HG03135 (cell line): ENCODE results near the gene EYA3.

Experiments used
- ATAC-seq: cut with Tn5 transposase; IDR thresholded peaks from one replicate; pipeline ENCODE4 v1.9.1; 2021; ENCODE audit warnings: mild to moderate bottlenecking, moderate library complexity; ENCODE audit not compliant: unreplicated experiment

Gene EYA3

DNA sequence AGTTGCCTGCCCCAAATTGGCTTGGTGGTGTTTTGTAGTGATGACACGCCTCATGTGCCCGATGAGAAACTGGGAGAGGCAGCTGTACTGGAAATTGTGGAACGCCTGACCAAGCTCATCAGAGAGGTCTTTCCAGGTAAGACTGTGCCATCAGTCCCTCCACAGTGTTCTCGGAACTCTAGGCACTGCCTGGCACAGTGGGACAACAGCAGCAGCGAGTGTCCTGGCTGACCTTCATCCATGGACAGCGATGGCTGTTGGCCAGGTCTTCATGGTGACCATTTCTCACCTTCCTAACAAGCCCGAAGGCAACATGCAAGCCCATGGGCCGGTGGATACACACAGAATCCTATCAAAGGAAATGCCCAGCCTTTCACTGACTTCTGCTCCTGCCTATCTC, 139.4 kb downstream of the EYA3 start:
- no peak for ATAC-seq

DNA sequence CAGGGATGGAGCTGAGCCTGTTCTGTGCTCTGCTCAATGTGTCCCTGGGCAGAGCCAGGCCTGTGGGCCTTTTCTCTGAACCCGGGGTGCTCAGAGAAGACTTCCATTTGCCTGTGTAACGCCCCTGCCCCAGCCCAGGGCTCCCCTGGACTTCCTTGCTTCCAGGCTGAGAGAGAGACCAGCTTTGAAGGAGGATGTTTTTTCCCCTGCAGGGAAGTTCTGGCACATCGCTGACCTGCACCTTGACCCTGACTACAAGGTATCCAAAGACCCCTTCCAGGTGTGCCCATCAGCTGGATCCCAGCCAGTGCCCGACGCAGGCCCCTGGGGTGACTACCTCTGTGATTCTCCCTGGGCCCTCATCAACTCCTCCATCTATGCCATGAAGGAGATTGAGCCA, 143.4 kb downstream of the EYA3 start:
- ATAC-seq: no peak

DNA sequence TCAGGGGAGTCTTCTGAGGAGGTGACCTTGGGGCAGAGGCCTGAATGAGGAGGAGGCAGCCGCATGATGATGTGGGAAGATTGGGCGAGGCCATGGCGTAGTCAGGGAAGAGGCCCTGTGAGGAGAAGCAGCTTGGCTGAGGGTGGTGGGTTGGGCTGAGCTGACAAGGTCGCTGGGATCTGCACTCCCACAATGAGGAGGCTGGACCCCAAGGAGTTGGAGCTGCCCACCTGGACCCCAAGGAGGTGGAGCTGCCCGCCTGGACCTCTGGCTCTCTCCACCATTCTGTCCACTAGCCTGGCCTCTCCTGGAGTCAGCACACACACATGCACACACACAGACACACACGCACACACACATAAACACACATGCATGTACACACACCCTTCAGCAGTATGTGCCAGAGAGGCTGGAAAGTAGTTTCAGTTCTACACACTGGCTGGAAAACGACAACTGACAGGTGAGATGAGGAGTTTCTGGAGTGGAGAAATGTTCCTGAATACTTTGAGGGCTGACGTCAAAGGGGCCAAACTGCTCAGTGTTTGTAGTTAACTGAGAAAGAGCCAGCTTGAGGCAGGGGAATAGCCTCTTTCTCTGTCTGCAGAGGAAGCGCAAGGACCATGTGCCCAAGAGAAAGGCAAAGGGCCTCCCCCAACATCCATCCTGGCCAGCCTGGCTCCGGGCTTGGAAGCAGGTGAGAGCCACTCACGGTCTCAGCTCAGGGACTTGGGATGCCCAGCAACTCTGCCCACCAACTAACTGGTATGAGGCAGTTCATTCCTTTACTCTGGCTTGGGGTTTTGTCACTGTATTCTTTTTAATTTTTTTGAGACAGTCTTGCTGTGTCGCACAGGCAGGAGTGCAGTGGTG, 146.5 kb downstream of the EYA3 start:
- ATAC-seq: no peak

DNA sequence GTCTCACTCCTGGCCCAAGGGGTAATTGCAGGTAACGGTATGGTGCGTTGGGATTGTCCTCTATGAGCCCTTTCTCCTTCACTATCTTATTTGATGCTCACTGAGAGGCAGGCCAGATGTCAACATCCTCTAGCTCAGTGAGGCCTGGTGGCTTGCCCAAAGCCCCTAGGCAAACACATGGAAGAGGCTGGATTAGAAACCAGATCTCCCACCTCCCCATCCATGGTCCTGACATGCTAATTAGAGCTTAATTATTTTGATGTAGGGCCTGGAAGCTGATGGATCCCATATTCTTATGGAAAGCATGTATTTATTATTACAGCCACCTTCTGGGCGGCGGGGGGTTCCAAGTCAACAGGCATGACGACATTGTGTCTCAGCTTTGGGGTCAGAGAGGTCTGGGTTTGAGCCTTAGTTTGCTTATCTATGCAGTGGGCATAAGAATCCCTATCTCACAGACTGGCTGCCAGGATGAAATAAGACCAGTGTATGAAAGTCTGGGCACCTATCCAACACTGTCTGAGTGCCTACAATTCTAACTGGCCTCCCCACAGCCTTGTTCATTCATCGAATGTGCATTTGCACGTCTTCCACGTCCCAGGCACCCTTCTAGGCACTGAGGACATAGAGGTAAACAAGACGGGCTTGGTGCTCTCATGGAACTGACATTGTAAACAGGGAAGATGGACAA, 147.4 kb downstream of the EYA3 start:
- ATAC-seq: no peak

DNA sequence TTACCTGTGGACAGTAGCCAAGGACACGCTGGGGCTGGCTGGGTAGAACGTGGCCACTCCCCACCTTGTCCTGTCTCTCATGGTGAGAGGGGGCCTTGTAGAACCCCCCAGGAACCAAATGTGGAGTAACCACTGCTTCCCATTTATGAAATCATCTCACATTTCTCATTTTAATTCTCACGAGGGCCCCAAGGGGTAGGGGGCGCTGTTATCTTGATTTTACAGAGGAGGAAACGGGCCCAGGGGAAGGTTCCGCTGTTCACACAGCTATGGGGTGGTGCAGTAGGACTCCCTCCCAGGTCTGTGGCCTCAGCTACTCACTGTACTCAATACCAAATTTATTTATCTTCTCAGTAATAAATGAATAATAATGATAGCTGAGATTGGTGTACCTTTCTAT, 148.1 kb downstream of the EYA3 start:
- ATAC-seq: no peak

DNA sequence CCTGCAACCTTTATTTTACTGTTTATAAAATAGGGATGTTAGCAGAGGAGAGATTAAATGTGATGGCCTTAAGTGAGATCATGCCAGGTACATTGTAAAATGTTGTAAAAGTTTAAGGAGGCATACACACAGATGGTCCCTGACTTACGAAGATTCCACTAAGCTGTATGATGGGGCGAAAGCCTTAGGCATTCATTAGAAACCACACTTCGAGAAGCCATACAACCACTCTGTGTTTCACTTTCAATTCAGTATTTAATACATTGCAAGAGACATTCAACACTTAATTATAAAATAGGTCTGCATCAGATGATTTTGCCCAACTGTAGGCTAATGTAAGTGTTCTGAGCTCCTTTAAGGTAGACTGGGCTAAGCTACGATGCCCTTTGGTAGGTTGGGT, 149.9 kb downstream of the EYA3 start:
- ATAC-seq: no peak

DNA sequence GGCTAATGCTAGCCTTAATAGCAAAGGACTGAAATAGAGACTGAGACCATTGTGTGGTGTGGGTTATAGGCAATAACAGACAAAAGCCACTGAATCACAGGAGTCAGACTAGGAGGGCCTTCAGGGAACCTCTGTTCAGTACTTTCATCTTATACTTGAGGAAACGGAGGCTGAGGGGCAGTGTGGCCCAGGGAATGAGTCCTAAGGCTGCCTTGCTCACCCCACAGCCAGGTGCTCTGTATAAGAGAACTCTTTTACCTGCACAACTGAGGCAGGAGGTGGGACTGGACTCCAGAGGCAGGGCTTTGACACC, 150.9 kb downstream of the EYA3 start:
- ATAC-seq: no peak

DNA sequence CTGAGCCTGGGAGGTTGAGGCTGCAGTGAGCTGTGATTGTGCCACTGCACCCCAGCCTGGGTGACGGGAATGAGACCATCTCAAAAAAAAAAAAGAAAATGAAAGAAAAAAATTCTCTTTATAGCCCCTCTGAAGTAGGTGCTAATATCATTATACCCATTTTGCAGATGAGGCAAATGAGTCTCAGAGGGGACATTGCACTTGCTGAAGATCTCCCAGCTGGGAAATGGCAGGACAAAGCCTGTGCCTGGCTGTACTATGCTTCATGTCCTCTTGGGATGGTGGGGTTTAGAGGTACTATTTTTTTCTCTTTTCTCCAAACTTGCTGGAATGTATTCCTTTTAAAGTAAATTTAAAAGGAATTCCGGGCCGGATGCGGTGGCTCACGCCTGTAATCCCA, 152.0 kb downstream of the EYA3 start:
- ATAC-seq: no peak

DNA sequence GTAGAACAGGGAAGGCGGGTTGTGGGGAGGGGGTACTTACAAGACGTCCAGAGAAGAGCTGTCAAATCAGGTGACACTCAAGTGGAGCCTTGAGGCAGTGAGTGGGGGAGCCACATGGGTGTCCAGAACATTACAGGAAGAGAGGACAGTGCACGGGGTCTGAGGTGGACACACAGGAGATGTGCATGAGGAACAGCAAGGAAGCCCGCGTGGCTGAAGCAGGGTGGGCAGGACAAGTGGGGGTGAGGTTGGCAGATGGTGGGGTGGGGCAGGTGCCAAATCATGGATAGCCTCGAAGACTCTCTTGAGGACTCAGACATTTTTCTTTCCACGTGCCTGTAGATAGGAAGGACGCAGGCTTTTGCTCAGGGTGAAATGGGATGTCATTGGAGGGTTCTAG, 152.7 kb downstream of the EYA3 start:
- ATAC-seq: no peak

DNA sequence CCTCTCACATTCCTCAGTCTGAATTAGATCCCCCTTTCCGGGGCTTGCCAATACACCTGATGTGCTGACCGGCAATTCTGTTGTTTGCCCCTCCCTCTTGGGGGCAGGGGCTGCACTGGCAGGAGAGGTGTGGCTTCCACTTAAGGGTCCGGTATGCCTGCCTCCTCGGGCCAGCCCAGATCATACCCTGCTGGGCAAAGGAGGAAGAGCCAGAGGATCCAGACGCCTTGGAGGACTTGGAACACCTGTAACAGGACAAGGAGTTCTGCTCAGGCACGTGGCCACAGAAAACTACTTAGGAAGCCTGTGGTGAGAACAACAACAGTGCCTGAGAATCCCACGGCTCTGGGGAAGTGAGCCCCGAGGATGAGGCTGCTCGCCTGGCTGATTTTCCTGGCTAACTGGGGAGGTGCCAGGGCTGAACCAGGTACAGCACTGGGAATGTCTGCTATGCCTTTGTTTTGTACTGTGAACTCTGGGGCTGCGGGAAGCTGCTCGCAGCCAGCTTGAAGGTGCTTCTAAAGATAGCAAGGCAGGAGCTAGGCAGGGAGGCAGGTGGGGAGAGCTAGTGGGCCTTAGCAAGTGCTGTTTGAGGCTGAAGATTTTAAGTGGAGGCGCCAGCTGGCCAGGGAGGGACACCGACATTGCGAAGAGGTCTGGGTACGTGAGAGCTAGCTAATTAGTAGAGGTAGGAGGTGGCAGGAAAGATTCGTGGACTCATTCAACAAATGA, 153.4 kb downstream of the EYA3 start, which contains the start of gene SMPDL3B:
Gene SMPDL3B (plus strand): TSS at position 183 of the 732 bp plus-strand sequence. CDS start 184 bp downstream, at position 367.
- no peak for ATAC-seq

DNA sequence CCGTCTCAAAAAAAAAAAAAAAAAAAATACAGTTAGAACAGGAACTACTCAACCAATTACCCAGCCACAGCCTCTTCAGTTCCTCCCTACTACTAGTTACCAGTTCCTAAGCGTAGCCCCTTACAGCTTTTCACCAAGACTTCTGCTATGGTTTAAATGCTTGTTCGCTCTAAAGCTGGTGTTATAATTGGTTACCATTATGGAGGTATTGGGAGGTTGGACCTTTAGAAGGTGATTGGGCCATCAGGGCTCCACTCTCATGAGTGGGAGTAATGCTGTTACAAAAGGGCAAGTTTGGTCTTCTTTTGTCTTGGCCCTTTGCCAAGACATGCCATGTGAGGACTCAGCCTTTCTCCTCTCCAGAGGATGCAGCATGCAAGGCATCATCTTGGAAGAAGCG, 156.7 kb downstream of the EYA3 start:
- no peak for ATAC-seq

DNA sequence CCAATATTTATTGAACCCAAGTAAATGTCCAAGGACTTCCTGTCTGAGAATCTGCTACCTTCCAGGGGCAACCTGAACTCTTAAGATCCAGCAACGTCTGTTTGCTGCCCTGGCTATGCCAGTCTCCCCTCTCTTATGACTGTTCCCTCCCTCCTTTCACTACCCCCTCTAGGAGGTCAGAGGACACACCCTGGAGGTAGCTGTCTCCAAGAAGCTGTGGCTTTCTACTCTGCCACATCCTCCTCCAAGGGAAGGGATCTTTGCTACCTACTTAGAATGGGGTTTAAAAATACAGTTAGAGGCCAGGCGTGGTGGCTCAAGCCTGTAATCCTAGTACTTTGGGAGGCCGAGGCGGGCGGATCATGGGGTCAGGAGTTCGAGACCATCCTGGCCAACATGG, 157.2 kb downstream of the EYA3 start:
- ATAC-seq: no peak

DNA sequence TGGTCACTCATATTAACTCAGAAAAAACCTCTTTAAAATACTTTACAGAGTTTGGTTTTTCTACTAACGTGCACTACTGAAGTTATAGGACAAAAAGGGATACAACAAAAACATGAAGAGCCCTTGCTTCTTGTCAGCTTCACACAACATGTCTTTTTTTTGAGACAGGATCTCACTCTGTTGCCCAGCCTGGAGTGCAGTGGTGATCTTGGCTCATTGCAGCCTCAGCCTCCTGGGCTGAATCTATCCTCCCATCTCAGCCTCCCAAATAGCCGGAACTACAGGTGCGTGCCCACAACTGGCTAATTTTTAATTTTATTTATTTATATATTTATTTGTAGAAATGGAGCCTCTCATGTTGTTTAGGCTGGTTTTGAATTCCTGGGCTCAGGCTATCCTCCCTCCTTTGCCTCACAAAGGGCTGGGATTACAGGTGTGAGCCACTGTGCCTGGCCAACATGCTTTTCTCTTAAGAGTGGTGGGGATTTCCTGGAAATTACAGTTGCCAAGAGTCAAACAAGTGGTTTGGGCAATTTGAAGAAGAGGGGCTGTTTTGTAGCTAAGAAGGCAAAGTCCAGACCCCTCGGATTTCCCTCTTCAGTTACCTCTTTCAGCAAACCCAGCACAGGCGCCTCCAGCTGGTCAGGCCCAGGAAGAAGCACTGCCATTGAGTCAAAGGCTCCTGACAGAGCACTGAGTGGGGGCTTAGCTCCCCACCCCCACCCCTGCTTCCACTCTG, 160.0 kb downstream of the EYA3 start:
- no peak for ATAC-seq

DNA sequence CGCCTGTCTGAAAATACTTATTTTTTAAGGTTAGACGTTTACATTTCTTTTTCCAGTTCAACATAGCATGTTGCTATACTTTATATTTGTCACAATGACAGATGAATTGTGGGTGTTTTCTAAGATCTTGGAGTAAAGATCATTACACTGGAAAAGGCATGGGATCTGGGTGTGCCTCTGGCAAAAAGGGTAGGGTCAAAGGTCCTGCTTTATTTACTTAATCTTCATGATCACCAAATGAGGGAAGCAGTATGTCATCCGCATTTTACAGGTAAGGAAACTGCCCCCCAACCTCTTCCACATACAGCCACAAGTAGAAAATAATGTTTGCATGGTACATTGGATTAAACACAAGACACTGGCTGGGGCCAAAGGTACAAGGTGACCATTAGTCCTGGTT, 166.1 kb downstream of the EYA3 start:
- ATAC-seq: no peak
